Tibial nerve (tissue), 4 donors: ENCODE results near the gene GLB1L2.

Experiments
- CTCF ChIP-seq, 5 experiments: fragments of 200-600 bp in 3 of 5; fragments of 450-650 bp in 2 of 5; sonication (generic) in 3 of 5; IDR thresholded peaks; one replicate each; pipeline ENCODE4 v1.5.1; 2016 to 2019; ENCODE audit warnings: antibody characterized with exemption in 5 of 5, mild to moderate bottlenecking in 3 of 5, moderate library complexity in 2 of 5
- EP300 ChIP-seq, 2 donors: sonication (generic); formaldehyde crosslinking; IDR thresholded peaks; one replicate each; pipeline ENCODE4 v1.6.1; 2017; ENCODE audit warnings: antibody characterized with exemption in 2 of 2, mild to moderate bottlenecking in 1 of 2

GRCh38 chr11:134410766-134411165 is 79.0 kb downstream of the GLB1L2 start:
- no peak for TF ChIP-seq CTCF (IDR thresholded peaks at IDR 0.05)
- no peak for TF ChIP-seq EP300 (IDR thresholded peaks at IDR 0.05)
